ENCODE measurements around the gene LSM7.

Gene LSM7

GRCh38 chr19:2319551-2319950, 8.8 kb downstream of the LSM7 start:
- no peak overlapping the region for H2BK5ac ChIP-seq (ENCODE audit: low read length)
- no peak overlapping the region for H3K27ac ChIP-seq (ENCODE audit: low read depth, low read length)
- WGBS (ENCODE audit: extremely low coverage, insufficient coverage, low lambda C conversion rate), result no CpG with 5 or more reads among the region's 20 CpGs

GRCh38 chr19:2318923-2319322, 9.5 kb downstream of the LSM7 start:
- no peaks in the 10 kb centered on the region for H3K79me2 ChIP-seq (ENCODE audit: control insufficient read depth, insufficient read depth, low read length)
- no peak overlapping the region for H3K4ac ChIP-seq (ENCODE audit: low read depth, low read length)
- H4K8ac ChIP-seq (ENCODE audit: low read depth, low read length), result no peak overlapping the region
- no peak for DNase-seq
- no peak overlapping the region for H3K4me3 ChIP-seq (ENCODE audit: low read length)
- no peaks in the 10 kb centered on the region for H3K36me3 ChIP-seq (ENCODE audit: control insufficient read depth, insufficient read depth, low read length)
- H3K4me2 ChIP-seq (ENCODE audit: low read length), result no peak overlapping the region
- no peak overlapping the region for H2BK120ac ChIP-seq (ENCODE audit: low read depth, low read length)
- WGBS (ENCODE audit: extremely low coverage, insufficient coverage, low lambda C conversion rate), result no CpG with 5 or more reads among the region's 6 CpGs
- no peaks in the 10 kb centered on the region for H3K27me3 ChIP-seq (ENCODE audit: insufficient read depth, low read length, poor library complexity)
- no peak overlapping the region for H3K23ac ChIP-seq (ENCODE audit: low read length)
- H2BK15ac ChIP-seq (replicated peaks; ENCODE audit: low read depth), result no peak overlapping the region
- no peaks in the 10 kb centered on the region for H3K4me1 ChIP-seq (ENCODE audit: control insufficient read depth, low read depth, low read length)
- H3K18ac ChIP-seq (ENCODE audit: low read length), result no peak overlapping the region
- H3K56ac ChIP-seq (ENCODE audit: low read length), result no peak overlapping the region
- no peak overlapping the region for H2BK5ac ChIP-seq (ENCODE audit: low read length)
- H3K27ac ChIP-seq (ENCODE audit: low read depth, low read length), result no peak overlapping the region
- H3K79me1 ChIP-seq (ENCODE audit: low read length), result no peaks in the 10 kb centered on the region
- H4K5ac ChIP-seq (ENCODE audit: low read length), result no peak overlapping the region
- H2AK5ac ChIP-seq (ENCODE audit: low read length), result no peak overlapping the region
- H3K9ac ChIP-seq (ENCODE audit: low read length), result no peak overlapping the region

More at GRCh38 chr19:2319551-2319950, 8.8 kb downstream of the LSM7 start:
- H2BK120ac ChIP-seq (ENCODE audit: low read depth, low read length), result no peak overlapping the region
- no peak overlapping the region for H3K23ac ChIP-seq (ENCODE audit: low read length)
- H3K36me3 ChIP-seq (ENCODE audit: control insufficient read depth, insufficient read depth, low read length), result no peaks in the 10 kb centered on the region
- no peak overlapping the region for H3K4ac ChIP-seq (ENCODE audit: low read depth, low read length)
- H3K4me2 ChIP-seq (ENCODE audit: low read length), result no peak overlapping the region
- no peak overlapping the region for H4K5ac ChIP-seq (ENCODE audit: low read length)
- no peak overlapping the region for H3K9ac ChIP-seq (ENCODE audit: low read length)
- H4K8ac ChIP-seq (ENCODE audit: low read depth, low read length), result no peak overlapping the region
- no peak overlapping the region for H2BK15ac ChIP-seq (replicated peaks; ENCODE audit: low read depth)
- H3K79me2 ChIP-seq (ENCODE audit: control insufficient read depth, insufficient read depth, low read length), result no peaks in the 10 kb centered on the region
- DNase-seq, result no peak
- H3K4me1 ChIP-seq (ENCODE audit: control insufficient read depth, low read depth, low read length), result no peaks in the 10 kb centered on the region
- no peaks in the 10 kb centered on the region for H3K79me1 ChIP-seq (ENCODE audit: low read length)
- no peak overlapping the region for H3K56ac ChIP-seq (ENCODE audit: low read length)
- H3K18ac ChIP-seq (ENCODE audit: low read length), result no peak overlapping the region
- no peaks in the 10 kb centered on the region for H3K27me3 ChIP-seq (ENCODE audit: insufficient read depth, low read length, poor library complexity)
- H3K4me3 ChIP-seq (ENCODE audit: low read length), result no peak overlapping the region
- H2AK5ac ChIP-seq (ENCODE audit: low read length), result no peak overlapping the region

- Histone ChIP-seq H3K79me2 (ENCODE audit: control insufficient read depth, insufficient read depth, low read length) (no peaks in the 10 kb centered on the region), H3K4me2 (ENCODE audit: low read length) (no peak overlapping the region), H4K5ac (ENCODE audit: low read length) (no peak overlapping the region), H3K4me3 (ENCODE audit: low read length) (no peak overlapping the region), H4K8ac (ENCODE audit: low read depth, low read length) (no peak overlapping the region), H3K4ac (ENCODE audit: low read depth, low read length) (no peak overlapping the region), H2BK15ac (replicated peaks; ENCODE audit: low read depth) (no peak overlapping the region), H2BK120ac (ENCODE audit: low read depth, low read length) (no peak overlapping the region), H3K23ac (ENCODE audit: low read length) (no peak overlapping the region), H3K27ac (ENCODE audit: low read depth, low read length) (no peak overlapping the region), H2AK5ac (ENCODE audit: low read length) (no peak overlapping the region), H3K4me1 (ENCODE audit: control insufficient read depth, low read depth, low read length) (no peaks in the 10 kb centered on the region), H3K9ac (ENCODE audit: low read length) (no peak overlapping the region), H3K79me1 (ENCODE audit: low read length) (no peaks in the 10 kb centered on the region), H2BK5ac (ENCODE audit: low read length) (no peak overlapping the region), H3K18ac (ENCODE audit: low read length) (no peak overlapping the region), H3K27me3 (ENCODE audit: insufficient read depth, low read length, poor library complexity) (no peaks in the 10 kb centered on the region), H3K36me3 (ENCODE audit: control insufficient read depth, insufficient read depth, low read length) (no peaks in the 10 kb centered on the region), H3K56ac (ENCODE audit: low read length) (no peak overlapping the region)
- no CpG with 5 or more reads among the region's 25 CpGs for WGBS (ENCODE audit: extremely low coverage, insufficient coverage, low lambda C conversion rate)
- DNase-seq, result no peak
Measured at GRCh38 chr19:2317756-2318155, 10.6 kb downstream of the LSM7 start.

GRCh38 chr19:2317300-2317699, 11.1 kb downstream of the LSM7 start:
- Histone ChIP-seq H3K36me3 (ENCODE audit: control insufficient read depth, insufficient read depth, low read length) (no peaks in the 10 kb centered on the region), H4K8ac (ENCODE audit: low read depth, low read length) (no peak overlapping the region), H3K56ac (ENCODE audit: low read length) (no peak overlapping the region), H3K27ac (ENCODE audit: low read depth, low read length) (no peak overlapping the region), H2BK5ac (ENCODE audit: low read length) (no peak overlapping the region), H3K4me3 (ENCODE audit: low read length) (no peak overlapping the region), H4K5ac (ENCODE audit: low read length) (no peak overlapping the region), H2BK15ac (replicated peaks; ENCODE audit: low read depth) (no peak overlapping the region), H3K23ac (ENCODE audit: low read length) (no peak overlapping the region), H3K4me2 (ENCODE audit: low read length) (no peak overlapping the region), H2BK120ac (ENCODE audit: low read depth, low read length) (no peak overlapping the region), H3K9ac (ENCODE audit: low read length) (no peak overlapping the region), H3K79me1 (ENCODE audit: low read length) (no peaks in the 10 kb centered on the region), H2AK5ac (ENCODE audit: low read length) (no peak overlapping the region), H3K4ac (ENCODE audit: low read depth, low read length) (no peak overlapping the region), H3K18ac (ENCODE audit: low read length) (no peak overlapping the region), H3K27me3 (ENCODE audit: insufficient read depth, low read length, poor library complexity) (no peaks in the 10 kb centered on the region), H3K4me1 (ENCODE audit: control insufficient read depth, low read depth, low read length) (no peaks in the 10 kb centered on the region), H3K79me2 (ENCODE audit: control insufficient read depth, insufficient read depth, low read length) (no peaks in the 10 kb centered on the region)
- no CpG with 5 or more reads among the region's 13 CpGs for WGBS (ENCODE audit: extremely low coverage, insufficient coverage, low lambda C conversion rate)
- DNase-seq, result no peak

GRCh38 chr19:2315818-2316353, 12.5 kb downstream of the LSM7 start:
- no peak overlapping the region for H3K4me2 ChIP-seq (ENCODE audit: low read length)
- H3K27me3 ChIP-seq (ENCODE audit: insufficient read depth, low read length, poor library complexity), result no peaks in the 10 kb centered on the region
- no peaks in the 10 kb centered on the region for H3K4me1 ChIP-seq (ENCODE audit: control insufficient read depth, low read depth, low read length)
- no CpG with 5 or more reads among the region's 22 CpGs for WGBS (ENCODE audit: extremely low coverage, insufficient coverage, low lambda C conversion rate)
- H3K79me1 ChIP-seq (ENCODE audit: low read length), result no peaks in the 10 kb centered on the region
- no peak overlapping the region for H2BK120ac ChIP-seq (ENCODE audit: low read depth, low read length)
- no peak overlapping the region for H3K4ac ChIP-seq (ENCODE audit: low read depth, low read length)
- H2AK5ac ChIP-seq (ENCODE audit: low read length), result no peak overlapping the region
- H3K36me3 ChIP-seq (ENCODE audit: control insufficient read depth, insufficient read depth, low read length), result no peaks in the 10 kb centered on the region
- H2BK5ac ChIP-seq (ENCODE audit: low read length), result no peak overlapping the region
- no peak overlapping the region for H4K5ac ChIP-seq (ENCODE audit: low read length)
- H3K18ac ChIP-seq (ENCODE audit: low read length), result no peak overlapping the region
- no peak overlapping the region for H3K27ac ChIP-seq (ENCODE audit: low read depth, low read length)
- no peak overlapping the region for H2BK15ac ChIP-seq (replicated peaks; ENCODE audit: low read depth)
- no peak overlapping the region for H3K56ac ChIP-seq (ENCODE audit: low read length)
- no peak overlapping the region for H3K9ac ChIP-seq (ENCODE audit: low read length)
- peak; percentile 68 for DNase-seq
- H3K4me3 ChIP-seq (ENCODE audit: low read length), result no peak overlapping the region
- no peak overlapping the region for H4K8ac ChIP-seq (ENCODE audit: low read depth, low read length)
- H3K79me2 ChIP-seq (ENCODE audit: control insufficient read depth, insufficient read depth, low read length), result no peaks in the 10 kb centered on the region
- no peak overlapping the region for H3K23ac ChIP-seq (ENCODE audit: low read length)

GRCh38 chr19:2315121-2315817, 13.1 kb downstream of the LSM7 start:
- Histone ChIP-seq H3K4me2 (ENCODE audit: low read length) (no peak overlapping the region), H3K79me1 (ENCODE audit: low read length) (no peaks in the 10 kb centered on the region), H3K56ac (ENCODE audit: low read length) (no peak overlapping the region), H3K4me1 (ENCODE audit: control insufficient read depth, low read depth, low read length) (no peaks in the 10 kb centered on the region), H2BK120ac (ENCODE audit: low read depth, low read length) (no peak overlapping the region), H3K79me2 (ENCODE audit: control insufficient read depth, insufficient read depth, low read length) (no peaks in the 10 kb centered on the region), H2BK15ac (replicated peaks; ENCODE audit: low read depth) (no peak overlapping the region), H3K4ac (ENCODE audit: low read depth, low read length) (no peak overlapping the region), H3K18ac (ENCODE audit: low read length) (no peak overlapping the region), H3K4me3 (ENCODE audit: low read length) (no peak overlapping the region), H2AK5ac (ENCODE audit: low read length) (no peak overlapping the region), H3K23ac (ENCODE audit: low read length) (no peak overlapping the region), H3K27ac (ENCODE audit: low read depth, low read length) (no peak overlapping the region), H3K9ac (ENCODE audit: low read length) (no peak overlapping the region), H3K27me3 (ENCODE audit: insufficient read depth, low read length, poor library complexity) (no peaks in the 10 kb centered on the region), H4K5ac (ENCODE audit: low read length) (no peak overlapping the region), H4K8ac (ENCODE audit: low read depth, low read length) (no peak overlapping the region), H3K36me3 (ENCODE audit: control insufficient read depth, insufficient read depth, low read length) (no peaks in the 10 kb centered on the region), H2BK5ac (ENCODE audit: low read length) (no peak overlapping the region)
- WGBS (ENCODE audit: extremely low coverage, insufficient coverage, low lambda C conversion rate), result no CpG with 5 or more reads among the region's 7 CpGs
- DNase-seq, result no peak

Measured in mesendoderm (in vitro differentiated cells).